GM18867 (cell line): ENCODE measurements around the gene AHCTF1.
"Not testable (repeated sequence)": the region's sequence is repeated elsewhere in the genome, so short reads cannot be mapped to it uniquely, and the experiment has no call there.

Experiments used
- ATAC-seq: cut with Tn5 transposase; IDR thresholded peaks from one replicate; pipeline ENCODE4 v1.9.1; 2021; ENCODE audit warnings: mild to moderate bottlenecking, moderate library complexity; ENCODE audit not compliant: unreplicated experiment

Gene AHCTF1

DNA sequence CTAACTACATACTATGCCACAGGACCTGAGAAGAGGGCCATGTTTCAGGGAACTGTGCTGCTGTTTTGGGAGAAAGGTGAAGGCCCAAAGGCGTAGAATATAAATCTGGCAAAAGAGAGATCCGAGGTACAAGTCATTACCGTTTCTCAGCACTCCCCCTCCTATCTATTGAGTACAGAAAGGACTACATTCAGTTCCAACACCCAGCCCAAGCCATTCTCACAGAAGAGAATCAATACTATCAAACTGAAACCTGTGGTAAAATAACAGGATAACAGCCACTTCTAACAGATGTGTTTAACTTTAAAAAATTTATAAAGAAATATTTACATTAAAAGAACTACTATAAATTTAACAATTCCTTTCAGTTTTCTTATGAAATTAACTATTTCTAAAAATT, 7.8 kb downstream of the AHCTF1 start:
- no peak for ATAC-seq

DNA sequence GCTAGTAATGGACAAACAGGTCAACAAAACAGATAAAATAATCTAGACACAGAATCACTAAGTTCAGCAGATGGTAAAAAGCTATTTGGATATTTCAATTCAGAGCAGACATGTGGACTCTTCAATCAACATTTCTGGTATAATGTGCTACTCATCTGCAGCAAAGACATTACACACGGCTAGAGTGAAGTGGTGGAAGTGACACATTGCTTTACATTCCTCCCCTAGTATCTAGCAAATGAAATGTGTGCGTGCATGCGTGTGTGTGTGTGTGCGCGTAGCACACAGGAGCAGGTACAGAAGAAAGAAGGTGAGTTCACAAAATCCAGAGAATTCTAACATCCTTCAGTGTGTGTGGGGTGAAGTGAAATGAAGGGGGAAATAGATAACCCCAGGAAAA, 8.3 kb downstream of the AHCTF1 start:
- ATAC-seq: no peak

DNA sequence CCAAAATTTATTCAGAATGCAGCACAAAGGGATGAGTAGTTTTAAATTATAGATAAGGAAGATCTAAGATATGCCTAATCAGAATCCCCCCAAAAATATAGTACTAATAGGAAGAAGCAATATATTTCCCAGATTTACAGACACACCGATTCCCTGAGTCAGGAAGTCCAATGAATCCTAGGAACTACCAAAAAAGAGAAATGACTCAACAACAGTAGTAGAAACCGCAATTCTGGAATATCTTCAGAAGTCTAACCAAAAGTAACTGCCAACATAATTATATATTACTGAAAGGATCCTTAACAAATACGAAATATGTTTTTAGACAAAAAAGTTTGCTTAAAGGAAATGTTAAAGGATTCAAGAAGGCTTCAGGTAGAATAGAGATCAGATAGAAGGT, 10.3 kb downstream of the AHCTF1 start:
- ATAC-seq: no peak

DNA sequence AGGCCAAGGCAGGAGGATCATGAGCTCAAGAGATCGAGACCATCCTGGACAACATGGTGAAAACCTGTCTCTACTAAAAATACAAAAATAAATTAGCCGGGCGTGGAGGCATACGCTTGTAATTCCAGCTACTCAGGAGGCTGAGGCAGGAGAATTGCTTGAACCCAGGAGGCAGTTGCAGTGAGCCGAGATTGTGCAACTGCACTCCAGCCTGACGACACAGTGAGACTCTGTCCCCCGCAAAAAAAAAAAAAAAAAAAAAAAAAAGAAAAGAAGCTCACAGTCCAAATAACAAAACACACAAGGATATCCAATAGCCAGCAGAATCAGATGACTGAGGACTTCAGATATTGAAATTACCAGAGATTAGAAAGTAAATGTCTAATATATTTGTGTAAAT, 11.8 kb downstream of the AHCTF1 start:
- ATAC-seq: no peak

DNA sequence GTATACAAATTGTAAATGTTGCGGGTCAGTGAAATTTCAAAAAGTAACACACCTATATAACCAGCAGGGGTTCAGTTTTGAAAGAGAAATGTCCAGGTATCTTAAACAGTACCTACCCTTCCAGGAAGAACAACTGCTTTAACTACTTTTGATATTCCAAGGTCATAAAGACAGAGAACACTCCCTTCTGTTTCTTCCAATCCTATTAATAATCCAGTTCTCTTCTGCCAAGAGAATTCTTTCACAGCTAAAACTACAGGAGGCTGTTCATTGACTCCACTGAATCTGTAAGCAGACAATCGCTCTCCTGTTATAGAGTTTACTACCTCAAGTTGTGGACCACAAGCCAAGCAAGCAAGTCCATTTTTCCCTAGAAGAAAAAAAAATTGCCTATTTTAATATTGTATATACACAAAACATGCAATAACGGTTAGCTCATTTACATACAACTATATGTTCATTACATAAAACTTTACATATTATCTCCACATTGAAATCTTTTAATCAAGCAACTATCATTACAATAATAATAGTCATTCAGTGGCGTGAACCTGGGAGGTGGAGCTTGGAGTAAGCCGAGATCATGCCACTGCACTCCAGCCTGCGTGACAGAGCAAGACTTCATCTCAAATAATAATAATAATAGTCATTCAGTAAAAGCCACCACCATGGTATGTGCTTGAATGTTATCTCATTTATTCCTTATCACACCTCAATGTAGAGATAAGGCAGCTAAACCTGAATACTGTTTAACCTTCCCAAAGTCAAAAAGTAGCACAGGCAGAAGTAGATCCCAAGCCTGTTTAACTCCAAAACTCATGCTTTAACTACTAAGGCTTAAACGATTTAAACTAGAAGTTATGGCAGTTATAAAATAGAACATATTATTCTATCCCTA, 15.5 kb downstream of the AHCTF1 start:
- not testable (repeated sequence) for ATAC-seq

DNA sequence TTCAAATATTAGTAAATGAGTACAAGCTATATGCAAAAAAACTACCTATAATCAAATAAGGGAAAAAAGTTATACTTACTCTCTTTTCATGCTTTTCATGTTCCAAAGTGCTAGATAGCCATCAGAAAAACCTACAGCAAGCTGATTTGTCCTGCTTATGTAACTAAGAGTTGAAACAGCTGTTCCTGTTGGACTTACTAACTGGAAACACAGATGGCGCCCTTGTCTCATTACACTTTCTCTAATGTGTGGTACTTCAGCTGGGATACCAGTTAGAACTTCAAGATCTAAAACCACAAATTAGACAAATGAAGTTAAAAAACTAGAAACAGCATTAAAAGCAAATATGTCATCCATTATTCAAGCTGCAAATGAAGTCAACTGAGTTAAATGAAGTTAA, 24.3 kb downstream of the AHCTF1 start:
- no peak for ATAC-seq

DNA sequence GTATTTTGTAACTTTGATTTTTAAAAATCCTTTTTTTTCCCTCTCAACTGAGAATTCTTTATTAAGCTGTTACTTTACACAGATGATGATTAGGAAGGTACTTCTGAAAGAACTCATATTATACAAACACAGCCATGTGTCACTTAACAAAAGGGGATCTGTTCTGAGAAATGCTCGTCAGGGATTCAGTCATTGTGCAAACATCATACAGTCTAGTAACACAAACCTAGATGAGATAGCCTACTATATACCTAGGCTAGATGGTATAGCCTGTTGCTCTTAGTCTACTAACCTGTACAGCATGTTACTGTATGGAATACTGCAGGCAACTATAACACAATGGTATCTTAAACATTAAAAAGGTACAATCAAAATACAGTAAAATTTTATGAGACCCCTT, 24.9 kb downstream of the AHCTF1 start:
- ATAC-seq: no peak

DNA sequence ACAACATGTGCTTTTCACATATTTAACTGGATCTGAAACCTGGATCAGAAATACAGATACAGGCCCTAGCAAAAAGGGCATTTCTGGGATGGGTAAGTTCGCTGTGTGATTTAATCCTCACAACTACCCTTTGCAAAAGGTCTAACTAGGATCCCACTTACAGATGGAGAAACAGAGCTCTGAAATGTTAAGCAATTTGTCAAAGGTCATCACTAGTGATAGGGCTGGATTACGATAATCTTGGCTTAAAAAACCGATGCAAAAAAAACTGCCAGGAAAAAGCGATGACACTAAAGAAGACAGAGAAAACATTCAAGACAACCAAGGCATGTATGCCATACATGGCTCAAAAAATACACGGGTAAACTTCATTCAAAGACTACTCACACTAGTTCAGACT, 29.9 kb downstream of the AHCTF1 start:
- ATAC-seq: no peak

DNA sequence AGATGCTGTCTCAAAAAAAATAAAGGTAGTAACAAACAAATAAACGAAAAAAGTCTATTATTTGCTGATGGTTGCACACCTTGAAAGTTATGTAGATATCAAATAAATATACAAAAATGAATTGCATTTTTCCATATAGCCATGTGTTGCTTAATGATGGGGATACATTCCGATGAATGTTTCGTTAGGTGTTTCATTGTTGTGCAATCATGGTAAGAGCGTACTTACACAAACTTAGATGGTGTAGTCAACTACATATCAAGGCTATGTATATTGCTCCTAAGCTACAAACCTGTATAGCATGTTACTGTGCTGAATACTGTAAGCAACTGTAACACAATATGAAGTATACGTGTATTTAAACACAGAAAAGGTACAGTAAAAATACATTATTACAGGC, 34.4 kb downstream of the AHCTF1 start:
- no peak for ATAC-seq

DNA sequence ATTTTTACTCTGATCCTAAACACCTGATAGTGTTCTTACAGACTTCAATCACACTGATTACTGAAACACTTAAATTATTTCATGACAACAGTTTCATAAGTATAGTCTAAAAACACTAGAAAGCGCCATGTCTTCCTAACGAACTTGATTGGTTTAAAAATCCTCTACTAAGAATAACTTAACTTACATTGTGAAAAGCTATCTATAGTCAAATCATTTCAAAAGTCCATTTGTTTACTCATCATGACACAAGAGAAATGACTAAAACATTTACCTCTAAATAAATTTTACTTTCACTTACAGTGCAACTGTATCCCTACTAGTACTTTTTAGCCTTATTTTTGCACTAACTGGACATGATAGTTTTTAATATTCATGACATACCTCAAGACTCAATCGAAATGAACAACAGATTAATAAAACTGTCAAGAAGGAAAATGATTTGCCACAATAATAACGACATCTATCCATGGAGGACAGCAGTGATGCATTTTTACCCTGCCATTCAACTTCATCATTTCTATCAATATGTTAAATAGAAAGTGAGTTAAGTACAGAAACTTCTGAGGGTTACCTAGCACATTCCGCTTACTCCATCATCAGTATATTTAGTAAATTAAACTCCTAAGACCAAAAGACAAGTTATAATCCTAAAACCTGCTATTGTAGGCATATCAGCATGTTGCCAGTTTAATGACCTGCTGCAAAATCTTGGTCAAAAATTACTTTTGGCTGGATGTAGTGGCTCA, 38.4 kb downstream of the AHCTF1 start:
- peak; percentile 74 for ATAC-seq

DNA sequence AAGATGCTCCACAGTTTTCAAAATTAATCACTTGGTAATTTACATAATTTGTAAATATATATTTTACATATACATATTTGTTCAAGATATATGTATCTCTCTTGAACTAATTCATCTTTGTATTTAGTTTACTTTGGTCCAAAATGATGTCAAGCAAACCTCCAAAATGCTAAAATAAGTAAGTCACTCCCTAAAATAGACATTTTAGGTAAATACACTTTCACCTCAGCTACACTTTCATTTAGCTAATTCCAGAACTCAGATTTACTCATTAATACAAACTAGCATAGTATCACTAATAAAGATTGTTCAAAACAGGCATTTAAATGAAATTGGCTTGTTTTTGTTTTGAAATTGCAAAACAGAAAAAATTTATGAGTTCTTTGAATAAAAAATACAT, 40.6 kb downstream of the AHCTF1 start:
- no peak for ATAC-seq

DNA sequence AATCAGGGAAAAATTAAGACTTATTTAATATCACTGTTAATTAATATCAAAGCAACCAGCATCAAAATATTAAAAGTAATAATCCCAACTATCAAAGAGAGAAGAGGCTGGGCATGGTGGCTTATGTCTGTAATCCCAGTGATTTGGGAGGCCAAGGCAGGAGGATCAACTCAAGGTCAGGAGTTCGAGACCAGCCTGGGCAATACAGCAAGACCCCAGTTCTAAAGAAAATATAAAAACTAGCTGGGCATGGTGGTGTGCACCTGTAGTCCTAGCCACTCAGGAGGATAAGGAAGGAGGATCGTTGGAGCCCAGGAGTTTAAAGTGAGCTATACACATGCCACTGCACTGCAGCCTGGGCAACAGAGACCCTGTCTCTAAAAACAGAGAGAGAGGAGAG, 43.2 kb downstream of the AHCTF1 start:
- ATAC-seq: no peak

DNA sequence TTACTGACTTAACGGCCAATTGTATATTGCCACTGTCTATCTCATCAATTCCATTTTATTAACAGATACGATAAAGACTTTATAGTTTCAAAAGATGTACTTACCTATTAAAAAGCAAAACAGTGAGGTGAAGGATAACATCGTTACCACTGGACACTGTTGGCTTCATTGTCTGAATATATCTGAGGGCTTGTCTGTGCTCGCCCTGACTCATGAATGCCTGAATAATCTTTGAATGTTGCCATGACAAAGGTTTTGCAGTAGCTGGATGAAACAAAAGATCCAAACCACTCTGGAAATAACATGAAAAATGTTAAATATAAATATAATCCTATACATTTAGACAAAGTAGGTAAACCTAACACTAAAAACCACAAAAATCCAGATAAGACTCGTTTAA, 46.4 kb downstream of the AHCTF1 start:
- ATAC-seq: not testable (repeated sequence)

DNA sequence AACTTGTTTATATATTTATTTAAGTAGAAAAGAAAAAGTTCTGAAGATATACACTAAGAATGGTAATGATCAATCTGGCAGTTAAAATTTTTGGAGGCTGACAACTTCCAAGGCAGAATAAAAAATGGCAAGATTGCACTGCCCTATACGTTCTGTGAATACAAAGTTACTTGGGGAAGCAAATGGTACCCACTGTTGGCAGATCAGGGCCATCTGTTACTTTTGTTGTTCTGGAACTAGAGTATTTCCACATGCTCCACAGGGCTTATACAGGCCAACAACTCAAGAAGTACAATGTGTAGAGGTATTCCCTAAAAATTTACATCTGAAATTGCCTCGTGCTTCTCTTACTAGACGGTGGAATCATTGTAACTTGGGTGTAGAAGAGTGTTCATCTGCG, 53.2 kb downstream of the AHCTF1 start:
- ATAC-seq: no peak

DNA sequence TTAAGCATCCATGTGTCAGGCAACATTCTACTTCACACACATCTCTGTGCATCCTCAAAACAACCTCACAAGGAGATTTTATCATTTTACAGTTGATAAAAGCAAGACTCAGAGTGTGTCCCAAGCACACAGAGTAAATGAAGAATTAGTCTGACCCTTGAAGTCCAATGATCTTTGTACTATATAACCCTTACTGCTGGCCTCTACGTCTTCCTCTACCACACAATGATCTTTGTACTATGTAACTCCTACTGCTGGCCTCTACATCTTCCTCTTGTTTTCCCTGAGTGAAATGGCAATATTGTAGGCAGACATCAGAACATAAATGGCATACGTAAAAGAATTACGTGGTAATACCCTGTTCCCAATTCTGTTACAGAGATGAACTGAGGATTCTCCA, 55.3 kb downstream of the AHCTF1 start:
- ATAC-seq: no peak

DNA sequence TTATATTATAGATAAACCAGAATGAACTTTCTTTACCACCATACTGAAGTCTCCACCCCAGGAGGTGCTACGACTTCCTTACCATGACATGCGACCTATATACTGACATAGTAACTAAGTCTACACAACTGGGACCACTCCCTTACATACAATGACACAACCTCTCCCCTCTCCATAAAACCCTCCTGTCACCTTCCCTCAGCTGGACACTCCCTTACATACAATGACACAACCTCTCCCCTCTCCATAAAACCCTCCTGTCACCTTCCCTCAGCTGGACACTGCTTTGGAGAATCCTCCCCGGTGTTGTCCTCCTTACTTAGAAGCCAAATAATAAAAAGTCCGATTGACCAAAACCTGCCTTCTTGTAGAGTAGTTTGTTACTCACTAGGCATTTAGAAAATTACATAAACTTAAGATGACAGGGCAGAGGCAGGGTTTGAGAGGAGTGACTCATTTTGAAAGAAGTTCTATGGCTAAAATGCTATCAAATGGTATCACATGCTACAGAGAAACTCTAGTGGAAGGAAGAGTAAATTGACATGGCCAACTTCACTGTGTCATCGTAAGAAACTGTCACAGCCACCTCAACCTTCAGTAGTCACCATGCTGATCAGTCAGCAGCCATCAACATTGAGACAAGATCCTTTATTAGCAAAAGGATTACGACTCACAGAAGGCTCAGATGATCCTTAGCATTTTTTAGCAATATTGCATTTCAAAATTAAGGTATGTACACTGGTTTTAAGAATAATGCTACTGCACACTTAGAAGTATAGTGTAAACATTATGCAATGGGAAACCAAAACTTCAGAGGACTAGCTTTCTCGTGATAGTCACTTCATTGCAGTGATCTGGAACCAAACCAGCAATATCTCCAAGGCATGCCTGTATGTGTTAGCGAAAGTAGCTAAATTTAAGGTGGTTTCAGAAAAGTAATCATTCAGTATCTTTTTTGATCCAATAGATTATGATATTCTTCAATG, 56.4 kb downstream of the AHCTF1 start:
- ATAC-seq: peak; percentile 78

DNA sequence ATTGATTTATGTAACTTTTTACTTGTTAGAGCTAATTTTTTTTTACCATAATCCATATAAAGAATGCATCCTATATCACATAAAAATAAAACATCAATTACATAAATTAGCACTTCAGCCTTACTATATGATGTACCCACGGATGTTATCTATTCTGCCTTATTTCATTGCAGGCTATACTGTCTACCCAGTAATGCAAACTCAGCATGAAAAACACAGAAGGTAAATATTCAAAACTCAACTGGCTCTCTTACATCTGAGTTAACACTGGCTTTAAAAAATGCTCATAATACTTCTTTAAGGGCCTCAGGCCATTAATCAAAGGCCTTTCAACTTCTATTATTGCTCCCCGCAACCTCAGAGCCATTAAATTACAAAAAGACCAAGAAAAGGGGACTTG, 65.8 kb downstream of the AHCTF1 start:
- ATAC-seq: no peak

DNA sequence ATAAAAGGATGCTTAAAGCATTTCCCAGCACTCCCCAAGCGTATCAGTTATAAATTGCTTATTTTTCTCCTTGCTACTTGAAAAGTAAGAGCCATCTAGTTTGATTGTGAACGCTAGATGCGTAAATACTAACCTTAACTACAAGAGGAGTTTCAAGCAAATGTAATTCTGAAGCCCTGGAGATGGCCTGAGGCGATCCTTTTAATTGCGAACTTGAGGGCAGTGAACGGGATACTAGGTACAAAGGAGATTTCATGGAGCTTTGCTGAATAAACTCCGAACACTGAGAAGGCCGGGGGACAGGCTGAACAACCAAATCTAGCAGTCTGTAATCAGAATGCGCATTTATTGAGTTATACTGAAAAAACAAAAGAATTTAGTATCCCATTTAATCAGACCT, 68.0 kb downstream of the AHCTF1 start:
- not testable (repeated sequence) for ATAC-seq

DNA sequence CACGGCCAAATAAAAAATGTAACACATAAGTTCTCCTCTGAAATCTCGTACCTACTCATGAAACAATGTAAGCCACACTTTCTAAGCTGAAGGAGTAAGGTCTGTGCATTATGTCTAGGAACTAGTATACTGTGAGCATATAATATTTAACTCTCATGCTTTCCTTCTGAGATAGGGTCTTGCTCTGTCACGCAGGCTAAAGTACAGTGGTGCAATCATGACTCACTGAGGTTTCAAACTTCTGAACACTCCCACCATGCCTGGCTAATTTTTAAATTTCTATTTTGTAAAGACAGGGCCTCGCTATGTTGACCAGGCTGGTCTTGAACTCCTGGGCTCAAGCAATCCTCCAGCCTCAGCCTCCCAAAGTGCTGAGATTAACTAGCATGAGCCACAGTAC, 71.3 kb downstream of the AHCTF1 start:
- ATAC-seq: no peak

DNA sequence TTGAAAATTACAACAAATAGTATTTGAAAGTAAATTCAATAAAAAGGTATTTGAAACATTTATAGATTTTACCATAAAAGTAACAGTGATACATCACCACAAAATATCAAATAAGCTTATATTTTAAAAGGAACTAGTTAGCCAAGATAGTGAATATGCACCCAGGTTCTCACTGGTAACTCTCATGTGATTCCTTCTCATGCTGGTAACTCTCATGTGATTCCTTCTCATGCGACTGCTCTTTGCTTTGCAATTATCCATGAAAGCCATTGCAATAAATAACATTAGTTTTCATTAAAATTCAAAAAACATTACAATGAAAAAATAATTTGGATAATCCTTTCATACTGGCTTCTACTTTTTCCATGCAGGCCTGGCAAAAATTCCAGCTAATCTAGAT, 75.4 kb downstream of the AHCTF1 start:
- ATAC-seq: no peak

DNA sequence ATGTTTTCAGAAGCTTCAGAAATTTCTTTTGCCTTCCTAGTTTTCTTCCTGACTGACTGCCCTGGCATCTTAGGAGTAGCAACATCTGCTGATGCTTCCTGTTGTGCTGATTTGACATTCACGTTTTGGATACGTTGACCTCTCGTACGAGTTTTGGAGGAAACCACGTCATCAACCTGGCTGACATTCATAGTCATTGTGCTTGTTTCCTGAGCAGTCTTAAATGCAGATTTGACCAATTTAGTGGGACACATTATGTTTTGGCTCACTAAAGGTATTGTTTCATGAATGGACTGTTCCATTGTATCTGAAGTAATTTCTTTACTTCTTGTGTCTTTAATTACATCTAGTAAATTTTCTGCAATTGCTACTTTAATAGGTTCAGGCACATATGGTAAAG, 81.1 kb downstream of the AHCTF1 start:
- ATAC-seq: not testable (repeated sequence)
